HEK293 (cell line): ENCODE results near the gene MACF1.

ENCODE experiments used
- CTCF ChIA-PET: fragments of 350-600 bp; formaldehyde crosslinking; extraction: SDS; loops from one replicate; lab custom pipeline; 2021; ENCODE audit warnings: antibody characterized with exemption; lab: Yijun Ruan, JAX
- POLR2A ChIA-PET: fragments of 300-600 bp; formaldehyde crosslinking; extraction: SDS; loops from one replicate; lab custom pipeline; 2020; ENCODE audit warnings: antibody characterized with exemption, inconsistent platforms; lab: Yijun Ruan, JAX
- H3K27ac ChIP-seq: fragments of 200-500 bp; sonication (Bioruptor generic); 2 replicates; pipeline ENCODE4 v1.5.1; 2014; ENCODE audit warnings: low read depth, low read length, control low read depth, inconsistent platforms; ENCODE audit errors: extremely low read depth
- H3K36me3 ChIP-seq, 2 experiments: fragments of 200-500 bp in 1 of 2; sonication (Bioruptor generic) in 1 of 2; 1 replicate in 1 of 2; 2 replicates in 1 of 2; pipeline ENCODE4 v1.5.1; 2014 to 2017; ENCODE audit warnings: inconsistent platforms in 2 of 2, low read length in 2 of 2; ENCODE audit not compliant: control insufficient read depth in 2 of 2, insufficient read depth in 1 of 2
- H3K4me1 ChIP-seq: fragments of 200-500 bp; sonication (Bioruptor generic); 2 replicates; pipeline ENCODE4 v1.5.1; 2014; ENCODE audit warnings: mild to moderate bottlenecking, low read length, inconsistent platforms; ENCODE audit not compliant: control insufficient read depth, insufficient read depth
- H3K4me3 ChIP-seq: 2 replicates; pipeline ENCODE4 v1.5.1; 2011; ENCODE audit warnings: low read depth, mild to moderate bottlenecking, control low read depth, low read length, moderate library complexity
- H3K9me3 ChIP-seq: fragments of 200-500 bp; sonication (Bioruptor generic); 2 replicates; pipeline ENCODE4 v1.5.1; 2014; ENCODE audit warnings: low read depth, low read length, inconsistent platforms; ENCODE audit not compliant: control insufficient read depth, insufficient read depth
- ZBTB20 ChIP-seq: fragments of 450-650 bp; formaldehyde crosslinking; IDR thresholded peaks from 2 replicates; pipeline ENCODE4 v1.5.1; 2016; ENCODE audit warnings: missing biosample characterization, missing genetic modification characterization
- ZEB2 ChIP-seq: fragments of 450-650 bp; formaldehyde crosslinking; IDR thresholded peaks from 2 replicates; pipeline ENCODE4 v1.5.1; 2016; ENCODE audit warnings: missing biosample characterization, missing genetic modification characterization
- ZNF133 ChIP-seq: fragments of 450-650 bp; formaldehyde crosslinking; IDR thresholded peaks from 2 replicates; pipeline ENCODE4 v1.5.1; 2016; ENCODE audit warnings: missing biosample characterization, missing genetic modification characterization
- ZNF292 ChIP-seq: fragments of 450-650 bp; formaldehyde crosslinking; IDR thresholded peaks from 2 replicates; pipeline ENCODE4 v1.5.1; 2016; ENCODE audit warnings: low read depth, missing biosample characterization, missing genetic modification characterization, borderline replicate concordance
- ZNF311 ChIP-seq: fragments of 450-650 bp; formaldehyde crosslinking; IDR thresholded peaks from 2 replicates; pipeline ENCODE4 v1.5.1; 2017; ENCODE audit warnings: missing biosample characterization, missing genetic modification characterization, borderline replicate concordance
- ZNF341 ChIP-seq: fragments of 450-650 bp; formaldehyde crosslinking; IDR thresholded peaks from 2 replicates; pipeline ENCODE4; 2016; ENCODE audit warnings: low read depth, missing biosample characterization, missing genetic modification characterization
- ZNF473 ChIP-seq: fragments of 450-650 bp; formaldehyde crosslinking; IDR thresholded peaks from 2 replicates; pipeline ENCODE4 v1.5.1; 2017; ENCODE audit warnings: missing biosample characterization, missing genetic modification characterization
- ZNF529 ChIP-seq: fragments of 450-650 bp; formaldehyde crosslinking; IDR thresholded peaks from 2 replicates; pipeline ENCODE4 v1.5.1; 2017; ENCODE audit warnings: missing genetic modification characterization, missing biosample characterization; ENCODE audit not compliant: insufficient replicate concordance
- ZNF549 ChIP-seq: fragments of 450-650 bp; IDR thresholded peaks from 2 replicates; pipeline ENCODE4 v1.5.1; 2018; ENCODE audit warnings: missing biosample characterization, missing genetic modification characterization, mild to moderate bottlenecking, inconsistent platforms, moderate library complexity
- ZNF621 ChIP-seq: fragments of 450-650 bp; formaldehyde crosslinking; IDR thresholded peaks from 2 replicates; pipeline ENCODE4 v1.5.1; 2017; ENCODE audit warnings: missing biosample characterization, missing genetic modification characterization
- ZNF629 ChIP-seq: fragments of 450-650 bp; formaldehyde crosslinking; IDR thresholded peaks from 2 replicates; pipeline ENCODE4 v1.5.1; 2017; ENCODE audit warnings: missing biosample characterization, missing genetic modification characterization
- ZNF768 ChIP-seq: fragments of 450-650 bp; formaldehyde crosslinking; IDR thresholded peaks from 2 replicates; pipeline ENCODE4 v1.5.1; 2018; ENCODE audit warnings: missing biosample characterization, mild to moderate bottlenecking, missing genetic modification characterization
- TF ChIP-seq, protein P1 (sequence below): fragments of 450-650 bp; formaldehyde crosslinking; IDR thresholded peaks from 2 replicates; pipeline ENCODE4 v1.5.1; 2017; ENCODE audit warnings: missing biosample characterization, missing genetic modification characterization
- TF ChIP-seq, protein P2 (sequence below): sonication (generic); formaldehyde crosslinking; IDR thresholded peaks from 2 replicates; pipeline ENCODE4 v1.8.1; 2022; ENCODE audit warnings: mild to moderate bottlenecking, moderate library complexity, missing genetic modification reagents
- TF ChIP-seq, protein P3 (sequence below): fragments of 450-650 bp; formaldehyde crosslinking; IDR thresholded peaks from 2 replicates; pipeline ENCODE4 v1.5.1; 2016; ENCODE audit warnings: missing biosample characterization, missing genetic modification characterization
- TF ChIP-seq, protein P4 (sequence below): fragments of 450-650 bp; formaldehyde crosslinking; IDR thresholded peaks from 2 replicates; pipeline ENCODE4 v1.5.1; 2016; ENCODE audit warnings: missing biosample characterization, missing genetic modification characterization

The MACF1 gene

DNA sequence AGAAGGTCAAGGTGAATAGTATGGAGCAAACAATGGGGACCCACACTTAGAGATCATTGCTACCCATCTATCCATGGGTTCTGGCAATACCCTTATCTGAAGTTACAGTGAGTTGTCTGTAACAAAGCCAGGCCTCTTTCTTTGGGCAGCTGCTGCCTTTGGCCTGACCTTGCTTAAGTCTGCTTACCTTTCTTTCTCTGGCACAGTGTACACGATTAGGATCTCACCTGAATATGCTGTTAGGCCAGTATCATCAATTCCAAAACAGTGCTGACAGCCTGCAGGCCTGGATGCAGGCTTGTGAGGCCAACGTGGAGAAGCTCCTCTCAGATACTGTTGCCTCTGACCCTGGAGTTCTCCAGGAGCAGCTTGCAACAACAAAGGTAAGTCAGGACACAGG is 154.0 kb downstream of the MACF1 start:
- Histone ChIP-seq H3K4me3 (no peak overlapping the region), H3K36me3 (peaks cover 28 to 86% of the 10 kb centered on the region in 2 experiments), H3K27ac (no peak overlapping the region), H3K4me1 (no peaks in the 10 kb centered on the region), H3K9me3 (no peaks in the 10 kb centered on the region)
- POLR2A ChIA-PET = no interaction called here
- TF ChIP-seq ZNF473 (tag by site-specific recombination) (no peak), ZNF311 (tag by site-specific recombination) (no peak), ZNF341 (tag by site-specific recombination) (no peak)
- CTCF ChIA-PET = interaction anchor here (0.6 to 0.9 kb wide), 2 partner anchors 18 to 1645 kb away, joined by 3 to 6 read pairs; no protein-coding TSS in a partner anchor

DNA sequence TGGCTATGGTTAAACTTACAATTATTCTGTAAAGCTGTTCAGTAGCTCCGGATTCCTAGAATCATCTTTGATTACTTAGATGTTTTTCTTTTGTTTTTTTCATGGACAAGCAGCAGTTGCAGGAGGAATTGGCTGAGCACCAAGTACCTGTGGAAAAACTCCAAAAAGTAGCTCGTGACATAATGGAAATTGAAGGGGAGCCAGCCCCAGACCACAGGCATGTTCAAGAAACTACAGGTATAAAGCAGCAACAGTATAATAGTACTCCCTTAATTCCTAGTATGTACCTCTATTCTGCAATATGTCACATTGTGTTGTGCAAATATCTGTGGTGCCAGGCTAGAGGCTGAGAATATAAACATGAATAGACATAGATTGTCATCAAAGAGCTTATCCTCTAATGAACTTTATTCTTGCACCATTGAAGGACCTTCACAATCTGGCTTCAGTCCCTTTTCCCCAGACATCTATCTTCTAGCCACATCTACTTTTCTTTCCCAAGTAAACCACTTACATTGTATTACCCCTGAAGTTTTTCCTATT is 154.6 kb downstream of the MACF1 start:
- Histone ChIP-seq H3K4me1 (no peaks in the 10 kb centered on the region), H3K36me3 (peaks cover 29 to 84% of the 10 kb centered on the region in 2 experiments), H3K4me3 (no peak overlapping the region), H3K27ac (no peak overlapping the region), H3K9me3 (no peaks in the 10 kb centered on the region)
- ChIA-PET POLR2A (no interaction called here), CTCF (interaction anchor here (0.6 to 1.2 kb wide), 3 partner anchors 17 to 366 kb away, joined by 3 to 6 read pairs (median 3); no protein-coding TSS in a partner anchor)
- TF ChIP-seq ZNF621 (no peak), ZEB2 (tag by site-specific recombination) (no peak), ZNF529 (tag by site-specific recombination) (no peak), ZBTB20 (tag by site-specific recombination) (no peak), ZNF133 (tag by site-specific recombination) (no peak), ZNF292 (tag by site-specific recombination) (no peak), ZNF549 (no peak), ZNF629 (no peak)
- TF ChIP-seq, protein P1, sequence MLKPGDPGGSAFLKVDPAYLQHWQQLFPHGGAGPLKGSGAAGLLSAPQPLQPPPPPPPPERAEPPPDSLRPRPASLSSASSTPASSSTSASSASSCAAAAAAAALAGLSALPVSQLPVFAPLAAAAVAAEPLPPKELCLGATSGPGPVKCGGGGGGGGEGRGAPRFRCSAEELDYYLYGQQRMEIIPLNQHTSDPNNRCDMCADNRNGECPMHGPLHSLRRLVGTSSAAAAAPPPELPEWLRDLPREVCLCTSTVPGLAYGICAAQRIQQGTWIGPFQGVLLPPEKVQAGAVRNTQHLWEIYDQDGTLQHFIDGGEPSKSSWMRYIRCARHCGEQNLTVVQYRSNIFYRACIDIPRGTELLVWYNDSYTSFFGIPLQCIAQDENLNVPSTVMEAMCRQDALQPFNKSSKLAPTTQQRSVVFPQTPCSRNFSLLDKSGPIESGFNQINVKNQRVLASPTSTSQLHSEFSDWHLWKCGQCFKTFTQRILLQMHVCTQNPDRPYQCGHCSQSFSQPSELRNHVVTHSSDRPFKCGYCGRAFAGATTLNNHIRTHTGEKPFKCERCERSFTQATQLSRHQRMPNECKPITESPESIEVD (tag by site-specific recombination) = no peak
- TF ChIP-seq, protein P2, sequence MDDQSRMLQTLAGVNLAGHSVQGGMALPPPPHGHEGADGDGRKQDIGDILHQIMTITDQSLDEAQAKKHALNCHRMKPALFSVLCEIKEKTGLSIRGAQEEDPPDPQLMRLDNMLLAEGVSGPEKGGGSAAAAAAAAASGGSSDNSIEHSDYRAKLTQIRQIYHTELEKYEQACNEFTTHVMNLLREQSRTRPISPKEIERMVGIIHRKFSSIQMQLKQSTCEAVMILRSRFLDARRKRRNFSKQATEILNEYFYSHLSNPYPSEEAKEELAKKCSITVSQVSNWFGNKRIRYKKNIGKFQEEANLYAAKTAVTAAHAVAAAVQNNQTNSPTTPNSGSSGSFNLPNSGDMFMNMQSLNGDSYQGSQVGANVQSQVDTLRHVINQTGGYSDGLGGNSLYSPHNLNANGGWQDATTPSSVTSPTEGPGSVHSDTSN = no peak
- TF ChIP-seq, protein P3, sequence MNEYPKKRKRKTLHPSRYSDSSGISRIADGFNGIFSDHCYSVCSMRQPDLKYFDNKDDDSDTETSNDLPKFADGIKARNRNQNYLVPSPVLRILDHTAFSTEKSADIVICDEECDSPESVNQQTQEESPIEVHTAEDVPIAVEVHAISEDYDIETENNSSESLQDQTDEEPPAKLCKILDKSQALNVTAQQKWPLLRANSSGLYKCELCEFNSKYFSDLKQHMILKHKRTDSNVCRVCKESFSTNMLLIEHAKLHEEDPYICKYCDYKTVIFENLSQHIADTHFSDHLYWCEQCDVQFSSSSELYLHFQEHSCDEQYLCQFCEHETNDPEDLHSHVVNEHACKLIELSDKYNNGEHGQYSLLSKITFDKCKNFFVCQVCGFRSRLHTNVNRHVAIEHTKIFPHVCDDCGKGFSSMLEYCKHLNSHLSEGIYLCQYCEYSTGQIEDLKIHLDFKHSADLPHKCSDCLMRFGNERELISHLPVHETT (tag by site-specific recombination) = no peak
- TF ChIP-seq, protein P4, sequence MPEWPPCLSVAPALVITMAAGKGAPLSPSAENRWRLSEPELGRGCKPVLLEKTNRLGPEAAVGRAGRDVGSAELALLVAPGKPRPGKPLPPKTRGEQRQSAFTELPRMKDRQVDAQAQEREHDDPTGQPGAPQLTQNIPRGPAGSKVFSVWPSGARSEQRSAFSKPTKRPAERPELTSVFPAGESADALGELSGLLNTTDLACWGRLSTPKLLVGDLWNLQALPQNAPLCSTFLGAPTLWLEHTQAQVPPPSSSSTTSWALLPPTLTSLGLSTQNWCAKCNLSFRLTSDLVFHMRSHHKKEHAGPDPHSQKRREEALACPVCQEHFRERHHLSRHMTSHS (tag by site-specific recombination) = no peak

DNA sequence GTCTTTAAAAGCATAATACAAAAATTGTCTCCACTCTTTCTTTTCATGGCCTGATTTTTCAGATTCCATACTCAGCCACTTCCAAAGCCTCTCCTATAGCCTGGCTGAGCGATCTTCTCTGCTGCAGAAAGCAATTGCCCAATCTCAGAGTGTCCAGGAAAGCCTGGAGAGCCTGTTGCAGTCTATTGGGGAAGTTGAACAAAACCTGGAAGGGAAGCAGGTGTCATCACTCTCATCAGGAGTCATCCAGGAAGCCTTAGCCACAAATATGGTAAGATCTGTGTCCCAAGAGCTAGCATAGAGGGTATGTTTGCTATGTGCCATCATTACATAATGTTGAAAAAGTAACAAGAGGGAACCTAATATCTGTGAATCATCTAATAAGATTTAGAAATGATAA is 156.2 kb downstream of the MACF1 start:
- ChIA-PET POLR2A (no interaction called here), CTCF (interaction anchor here (0.7 kb wide), 1 partner anchor 49 kb away, joined by 4 read pairs; no protein-coding TSS in a partner anchor)
- no peak overlapping the region for H3K27ac ChIP-seq
- H3K4me3 ChIP-seq = no peak overlapping the region
- H3K4me1 ChIP-seq = no peaks in the 10 kb centered on the region
- no peaks in the 10 kb centered on the region for H3K9me3 ChIP-seq
- peaks cover 23 to 72% of the 10 kb centered on the region in 2 experiments for H3K36me3 ChIP-seq
- TF ChIP-seq ZNF768 = no peak
